Panc1 (cell line): ENCODE data around the gene SSBP3.

Experiments
- POLR2AphosphoS5 ChIP-seq: IDR thresholded peaks from 2 replicates; pipeline ENCODE4 v1.6.1; 2012; ENCODE audit warnings: mild to moderate bottlenecking, low read depth, low read length, moderate library complexity
- REST ChIP-seq, 2 experiments: IDR thresholded peaks; 2 replicates each; pipeline ENCODE4 v1.6.1; 2011 to 2012; ENCODE audit warnings: low read depth in 2 of 2, control low read depth in 1 of 2, low read length in 1 of 2, mild to moderate bottlenecking in 1 of 2, moderate library complexity in 1 of 2; ENCODE audit not compliant: insufficient read depth in 1 of 2
- SIN3A ChIP-seq: IDR thresholded peaks from 2 replicates; pipeline ENCODE4 v1.6.1; 2012; ENCODE audit warnings: low read depth, mild to moderate bottlenecking, low read length, moderate library complexity, borderline replicate concordance; ENCODE audit not compliant: insufficient read depth
- TCF7L2 ChIP-seq: IDR thresholded peaks from 2 replicates; pipeline ENCODE4 v1.6.1; 2011; ENCODE audit warnings: mild to moderate bottlenecking, low read depth, low read length, inconsistent platforms
- TF ChIP-seq, protein P1 (sequence below): fragments of 450-650 bp; IDR thresholded peaks from 2 replicates; pipeline ENCODE4 v1.5.1; 2017; ENCODE audit warnings: mild to moderate bottlenecking

- TF ChIP-seq, protein P1, sequence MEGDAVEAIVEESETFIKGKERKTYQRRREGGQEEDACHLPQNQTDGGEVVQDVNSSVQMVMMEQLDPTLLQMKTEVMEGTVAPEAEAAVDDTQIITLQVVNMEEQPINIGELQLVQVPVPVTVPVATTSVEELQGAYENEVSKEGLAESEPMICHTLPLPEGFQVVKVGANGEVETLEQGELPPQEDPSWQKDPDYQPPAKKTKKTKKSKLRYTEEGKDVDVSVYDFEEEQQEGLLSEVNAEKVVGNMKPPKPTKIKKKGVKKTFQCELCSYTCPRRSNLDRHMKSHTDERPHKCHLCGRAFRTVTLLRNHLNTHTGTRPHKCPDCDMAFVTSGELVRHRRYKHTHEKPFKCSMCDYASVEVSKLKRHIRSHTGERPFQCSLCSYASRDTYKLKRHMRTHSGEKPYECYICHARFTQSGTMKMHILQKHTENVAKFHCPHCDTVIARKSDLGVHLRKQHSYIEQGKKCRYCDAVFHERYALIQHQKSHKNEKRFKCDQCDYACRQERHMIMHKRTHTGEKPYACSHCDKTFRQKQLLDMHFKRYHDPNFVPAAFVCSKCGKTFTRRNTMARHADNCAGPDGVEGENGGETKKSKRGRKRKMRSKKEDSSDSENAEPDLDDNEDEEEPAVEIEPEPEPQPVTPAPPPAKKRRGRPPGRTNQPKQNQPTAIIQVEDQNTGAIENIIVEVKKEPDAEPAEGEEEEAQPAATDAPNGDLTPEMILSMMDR = no peak
- no peak for TF ChIP-seq POLR2AphosphoS5
- no peak for TF ChIP-seq REST (IDR thresholded peaks at IDR 0.05; ENCODE audit: insufficient read depth in 1 of 2, low read depth in 2 of 2, low read length in 1 of 2)
- no peak for TF ChIP-seq TCF7L2
- TF ChIP-seq SIN3A = no peak
Observed at GRCh38 chr1:54380290-54380882, 25.8 kb downstream of the SSBP3 start.
